Body of pancreas (tissue), 4 donors: ENCODE results near the gene EDAR.

Experiments used
- CTCF ChIP-seq, 7 experiments: fragments of 450-650 bp in 4 of 7; fragments of 200-600 bp in 3 of 7; sonication (generic) in 3 of 7; IDR thresholded peaks; one replicate each; pipeline ENCODE4 v1.5.1; 2016 to 2019; ENCODE audit warnings: antibody characterized with exemption in 7 of 7
- POLR2A ChIP-seq, 3 donors: fragments of 450-650 bp; IDR thresholded peaks; one replicate each; pipeline ENCODE4 v1.6.1; 2016; ENCODE audit warnings: antibody characterized with exemption in 3 of 3, mild to moderate bottlenecking in 2 of 3

GRCh38 chr2:108877506-108877905 lies 111.5 kb downstream of the EDAR start:
- TF ChIP-seq CTCF (IDR thresholded peaks at IDR 0.05), result peak in 1 of 7 experiments; percentile 8
- no peak for TF ChIP-seq POLR2A (IDR thresholded peaks at IDR 0.05)
